SK-N-SH (cell line): ENCODE results near the gene RNASE8. TPM values are rescaled to one million over a fixed set of nuclear protein-coding genes. Genes with fewer than 3 reads are reported as not detected.
A peak's percentile ranks its signal among the peaks of the same experiment; 100 is the strongest.

Experiments used
- CTCF ChIA-PET: fragments of 300-600, 350-600 bp; formaldehyde crosslinking; extraction: SDS; loops from one replicate; lab custom pipeline; 2021; lab: Yijun Ruan, JAX
- POLR2A ChIA-PET: fragments of 350-600 bp; sonication (Branson Sonifier 250); formaldehyde crosslinking; extraction: SDS; loops from one replicate; lab custom pipeline; 2020; ENCODE audit warnings: antibody characterized with exemption, inconsistent platforms; lab: Yijun Ruan, JAX
- DNase-seq: peaks from one replicate; pipeline ENCODE4 v3.0.0; 2012
- H2AFZ ChIP-seq: fragments of 200-600 bp; sonication (generic); 2 replicates; pipeline ENCODE4 v1.8.1; 2016; ENCODE audit warnings: antibody characterized with exemption, mild to moderate bottlenecking, low read depth
- H3F3A ChIP-seq: fragments of 200-600 bp; sonication (generic); replicated peaks from 2 replicates; pipeline ENCODE3; 2016; ENCODE audit warnings: antibody characterized with exemption, mild to moderate bottlenecking; ENCODE audit not compliant: insufficient read depth
- H3K27ac ChIP-seq, 2 experiments: fragments of 200-500 bp in 1 of 2; fragments of 200-600 bp in 1 of 2; sonication (Bioruptor generic) in 1 of 2; sonication (generic), shearing (Covaris generic) in 1 of 2; 2 replicates each; pipeline versions ENCODE4 v1.5.1 to v1.6.1; 2014 to 2016; ENCODE audit warnings: low read depth in 2 of 2, inconsistent platforms in 1 of 2, low read length in 1 of 2, mild to moderate bottlenecking in 1 of 2, mixed read lengths in 1 of 2
- H3K27me3 ChIP-seq: fragments of 200-600 bp; sonication (generic), shearing (Covaris generic); 2 replicates; pipeline ENCODE4 v1.6.1; 2016; ENCODE audit warnings: mixed run types; ENCODE audit not compliant: insufficient read depth
- H3K36me3 ChIP-seq, 2 experiments: fragments of 200-500 bp in 1 of 2; fragments of 200-600 bp in 1 of 2; sonication (Bioruptor generic) in 1 of 2; sonication (generic) in 1 of 2; replicated peaks in 1 of 2; 2 replicates each; pipeline versions ENCODE3 to v1.5.1; 2014 to 2016; ENCODE audit warnings: low read length in 1 of 2, mild to moderate bottlenecking in 1 of 2; ENCODE audit not compliant: insufficient read depth in 2 of 2, control insufficient read depth in 1 of 2
- H3K4me1 ChIP-seq, 2 experiments: fragments of 200-500 bp in 1 of 2; fragments of 200-600 bp in 1 of 2; sonication (Bioruptor generic) in 1 of 2; sonication (generic), shearing (Covaris generic) in 1 of 2; 2 replicates each; pipeline versions ENCODE4 v1.5.1 to v1.6.1; 2014 to 2016; ENCODE audit warnings: low read depth in 1 of 2, low read length in 1 of 2, mixed run types in 1 of 2; ENCODE audit not compliant: insufficient read depth in 2 of 2, control insufficient read depth in 1 of 2
- H3K4me2 ChIP-seq: fragments of 200-600 bp; sonication (generic), shearing (Covaris generic); 2 replicates; pipeline ENCODE4 v1.6.1; 2017; ENCODE audit warnings: mixed run types
- H3K4me3 ChIP-seq, 2 experiments: fragments of 200-500 bp in 1 of 2; fragments of 200-600 bp in 1 of 2; sonication (Bioruptor generic) in 1 of 2; sonication (generic), shearing (Covaris generic) in 1 of 2; 2 replicates each; pipeline versions ENCODE4 v1.5.1 to v1.8.1; 2014 to 2016; ENCODE audit warnings: low read depth in 2 of 2, inconsistent platforms in 1 of 2, low read length in 1 of 2, mild to moderate bottlenecking in 1 of 2, mixed read lengths in 1 of 2, moderate library complexity in 1 of 2
- H3K79me2 ChIP-seq: fragments of 200-600 bp; sonication (generic); 2 replicates; pipeline ENCODE4 v1.8.1; 2017; ENCODE audit warnings: mild to moderate bottlenecking; ENCODE audit not compliant: insufficient read depth
- H3K9ac ChIP-seq: fragments of 200-600 bp; sonication (generic); 2 replicates; pipeline ENCODE4 v1.6.1; 2017; ENCODE audit warnings: mixed run types
- H3K9me2 ChIP-seq: fragments of 200-600 bp; sonication (generic); 2 replicates; pipeline ENCODE4 v1.6.1; 2017; ENCODE audit warnings: mixed run types
- H3K9me3 ChIP-seq: fragments of 200-600 bp; sonication (generic); 2 replicates; pipeline ENCODE4 v1.6.1; 2017; ENCODE audit warnings: mixed run types, mild to moderate bottlenecking, moderate library complexity
- H4K20me1 ChIP-seq: fragments of 200-600 bp; sonication (generic); 2 replicates; pipeline ENCODE4 v1.6.1; 2017; ENCODE audit warnings: mild to moderate bottlenecking, mixed run types; ENCODE audit not compliant: insufficient read depth
- ELF1 ChIP-seq: IDR thresholded peaks from 2 replicates; pipeline ENCODE4 v1.4.0; 2012
- FOSL2 ChIP-seq: IDR thresholded peaks from 2 replicates; pipeline ENCODE4 v1.4.0; 2012; ENCODE audit warnings: low read depth, mild to moderate bottlenecking, moderate library complexity, borderline replicate concordance
- FOXM1 ChIP-seq: IDR thresholded peaks from 2 replicates; pipeline ENCODE4 v1.4.0; 2012; ENCODE audit warnings: low read depth, mild to moderate bottlenecking
- GABPA ChIP-seq: IDR thresholded peaks from 2 replicates; pipeline ENCODE4 v1.4.0; 2012; ENCODE audit warnings: low read depth, mild to moderate bottlenecking
- JUND ChIP-seq: IDR thresholded peaks from 2 replicates; pipeline ENCODE4 v1.4.0; 2012
- MEF2A ChIP-seq: IDR thresholded peaks from 2 replicates; pipeline ENCODE4 v1.4.0; 2012; ENCODE audit warnings: low read depth, borderline replicate concordance
- POLR2AphosphoS5 ChIP-seq: IDR thresholded peaks from 2 replicates; pipeline ENCODE4 v1.6.1; 2012; ENCODE audit warnings: low read depth, low read length
- RFX5 ChIP-seq: IDR thresholded peaks from 2 replicates; pipeline ENCODE4 v1.6.1; 2012; ENCODE audit warnings: mild to moderate bottlenecking, improper control_type of control experiment, low read length
- RXRA ChIP-seq: IDR thresholded peaks from 2 replicates; pipeline ENCODE4 v1.4.0; 2012; ENCODE audit warnings: low read depth, mild to moderate bottlenecking, borderline replicate concordance
- SIN3A ChIP-seq: IDR thresholded peaks from 2 replicates; pipeline ENCODE4 v1.6.1; 2012; ENCODE audit warnings: low read depth, mild to moderate bottlenecking, low read length, moderate library complexity, borderline replicate concordance
- SMC3 ChIP-seq: IDR thresholded peaks from 2 replicates; pipeline ENCODE4 v1.6.1; 2012; ENCODE audit warnings: low read depth, low read length, improper control_type of control experiment
- TAF1 ChIP-seq: IDR thresholded peaks from 2 replicates; pipeline ENCODE4 v1.6.1; 2012; ENCODE audit warnings: low read depth, mild to moderate bottlenecking, low read length, moderate library complexity, borderline replicate concordance
- TCF12 ChIP-seq: IDR thresholded peaks from 2 replicates; pipeline ENCODE4 v1.4.0; 2012
- USF1 ChIP-seq: IDR thresholded peaks from 2 replicates; pipeline ENCODE4 v1.4.0; 2012; ENCODE audit warnings: low read depth, borderline replicate concordance
- WGBS: methylation state at CpG from one replicate; pipeline ENCODE4 v1.1.6; 2017; ENCODE audit warnings: low lambda C conversion rate; 5-methylcytosine and 5-hydroxymethylcytosine counted together
- polyA plus RNA-seq, 3 experiments: library from polyadenylated mRNA; depleted of rRNA; stranded (reverse); fragments of >200 nt; gene quantifications; 2 replicates each; pipeline ENCODE4 v1.2.3, GENCODE V29; 2012
- TF ChIP-seq, protein P1 (sequence below): IDR thresholded peaks from 2 replicates; pipeline ENCODE4 v1.6.1; 2012; ENCODE audit warnings: mild to moderate bottlenecking, low read depth, low read length, moderate library complexity

RNASE8 gene
- polyA plus RNA-seq, 1 of the 3 experiments (the other 2 are of a cell fraction) = not detected

DNA sequence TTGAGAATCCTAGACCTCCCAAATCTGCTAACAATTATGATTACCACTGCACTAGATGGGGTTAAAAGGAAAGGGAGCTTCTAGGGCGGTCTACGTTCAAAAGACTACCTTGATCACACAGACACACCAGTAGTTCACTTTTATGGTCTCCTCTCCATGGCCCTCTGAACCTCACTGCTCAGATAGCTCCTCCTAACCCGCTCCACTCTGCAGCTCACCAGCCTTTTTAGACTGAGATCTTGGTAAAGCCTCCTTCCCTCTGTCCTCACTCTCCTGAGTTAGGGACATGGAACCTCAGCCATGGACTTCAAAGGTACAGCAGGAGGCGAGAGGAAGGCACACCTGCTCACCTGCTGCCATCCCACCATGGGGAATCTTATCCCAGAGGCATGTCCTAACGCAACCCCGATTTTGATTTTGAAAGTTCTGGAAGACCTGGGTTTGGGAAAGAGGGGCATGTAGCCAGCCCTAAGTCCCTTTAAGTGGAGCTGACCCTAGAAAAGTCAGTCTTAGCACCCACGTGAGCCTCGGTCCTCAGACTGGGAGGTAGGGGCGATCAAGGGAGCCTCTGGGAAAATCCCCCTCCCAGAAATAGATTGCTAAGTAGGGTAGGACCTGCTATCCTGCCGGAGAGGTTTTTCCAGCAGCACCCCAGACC is 39.5 kb downstream of the RNASE8 start (continued):
- no peak for TF ChIP-seq RFX5
- TF ChIP-seq MEF2A = no peak
- TF ChIP-seq FOSL2 = no peak

GRCh38 chr14:21097636-21098075 is 40.0 kb downstream of the RNASE8 start:
- peak overlapping the region; percentile 59 for H3K4me2 ChIP-seq

More at GRCh38 chr14:21097636-21098075, 40.0 kb downstream of the RNASE8 start:
- Histone ChIP-seq H3K27me3 (no peaks in the 10 kb centered on the region), H3K27ac (peak overlapping the region; percentile 44 to 89; a peak in 3 of 4 replicates), H2AFZ (no peak overlapping the region), H3F3A (peaks cover 38% of the 10 kb centered on the region), H3K9ac (no peak overlapping the region), H3K4me3 (peak overlapping the region; percentile 45 to 51), H4K20me1 (peaks cover 14% of the 10 kb centered on the region; the same call in 1 of the 2 replicates), H3K9me3 (no peaks in the 10 kb centered on the region), H3K36me3 (peaks cover 0 to 9% of the 10 kb centered on the region in 2 experiments), H3K79me2 (no peaks in the 10 kb centered on the region), H3K9me2 (no peaks in the 10 kb centered on the region), H3K4me1 (peaks cover 33 to 34% of the 10 kb centered on the region in 2 experiments)
- TF ChIP-seq JUND = no peak
- TF ChIP-seq MEF2A = no peak
- TF ChIP-seq FOXM1 = no peak
- no peak for TF ChIP-seq SMC3
- TF ChIP-seq USF1 = no peak
- TF ChIP-seq TAF1 = no peak
- TF ChIP-seq POLR2AphosphoS5 = no peak
- TF ChIP-seq TCF12 = no peak
- TF ChIP-seq SIN3A = no peak
- no peak for TF ChIP-seq RFX5
- TF ChIP-seq RXRA = no peak
- TF ChIP-seq, protein P1, sequence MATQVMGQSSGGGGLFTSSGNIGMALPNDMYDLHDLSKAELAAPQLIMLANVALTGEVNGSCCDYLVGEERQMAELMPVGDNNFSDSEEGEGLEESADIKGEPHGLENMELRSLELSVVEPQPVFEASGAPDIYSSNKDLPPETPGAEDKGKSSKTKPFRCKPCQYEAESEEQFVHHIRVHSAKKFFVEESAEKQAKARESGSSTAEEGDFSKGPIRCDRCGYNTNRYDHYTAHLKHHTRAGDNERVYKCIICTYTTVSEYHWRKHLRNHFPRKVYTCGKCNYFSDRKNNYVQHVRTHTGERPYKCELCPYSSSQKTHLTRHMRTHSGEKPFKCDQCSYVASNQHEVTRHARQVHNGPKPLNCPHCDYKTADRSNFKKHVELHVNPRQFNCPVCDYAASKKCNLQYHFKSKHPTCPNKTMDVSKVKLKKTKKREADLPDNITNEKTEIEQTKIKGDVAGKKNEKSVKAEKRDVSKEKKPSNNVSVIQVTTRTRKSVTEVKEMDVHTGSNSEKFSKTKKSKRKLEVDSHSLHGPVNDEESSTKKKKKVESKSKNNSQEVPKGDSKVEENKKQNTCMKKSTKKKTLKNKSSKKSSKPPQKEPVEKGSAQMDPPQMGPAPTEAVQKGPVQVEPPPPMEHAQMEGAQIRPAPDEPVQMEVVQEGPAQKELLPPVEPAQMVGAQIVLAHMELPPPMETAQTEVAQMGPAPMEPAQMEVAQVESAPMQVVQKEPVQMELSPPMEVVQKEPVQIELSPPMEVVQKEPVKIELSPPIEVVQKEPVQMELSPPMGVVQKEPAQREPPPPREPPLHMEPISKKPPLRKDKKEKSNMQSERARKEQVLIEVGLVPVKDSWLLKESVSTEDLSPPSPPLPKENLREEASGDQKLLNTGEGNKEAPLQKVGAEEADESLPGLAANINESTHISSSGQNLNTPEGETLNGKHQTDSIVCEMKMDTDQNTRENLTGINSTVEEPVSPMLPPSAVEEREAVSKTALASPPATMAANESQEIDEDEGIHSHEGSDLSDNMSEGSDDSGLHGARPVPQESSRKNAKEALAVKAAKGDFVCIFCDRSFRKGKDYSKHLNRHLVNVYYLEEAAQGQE = no peak
- TF ChIP-seq ELF1 = no peak
- no peak for TF ChIP-seq GABPA
- 16% methylated on average over 17 of the region's 19 CpGs for WGBS
- POLR2A ChIA-PET = interaction anchor here (1.0 to 3.9 kb wide), 4 partner anchors 8 to 96 kb away, joined by 3 to 19 read pairs (median 4); partner anchors contain the start of gene ARHGEF40
- no peak for DNase-seq
- CTCF ChIA-PET = interaction anchor here (1.1 to 20.5 kb wide), 7 partner anchors 8 to 82 kb away, joined by 3 to 555 read pairs (median 68); partner anchors contain the start of genes ARHGEF40, NDRG2 and TMEM253
